HepG2 (cell line): ENCODE data around the gene GPHN. TPM values are rescaled to one million over a fixed set of nuclear protein-coding genes. Genes with fewer than 3 reads are reported as not detected.

Source experiments
- CEBPZ ChIP-seq: IDR thresholded peaks from 2 replicates; pipeline ENCODE4 v1.6.1; 2012; ENCODE audit warnings: low read length, improper control_type of control experiment
- CHD4 ChIP-seq: fragments of 200-600 bp; sonication (generic); IDR thresholded peaks from 2 replicates; pipeline ENCODE4 v1.7.0; 2017; ENCODE audit warnings: mild to moderate bottlenecking, low read length, borderline replicate concordance
- ERF ChIP-seq: IDR thresholded peaks from 2 replicates; pipeline ENCODE4 v1.6.1; 2018; ENCODE audit warnings: missing biosample characterization, missing genetic modification reagents
- MTA3 ChIP-seq: sonication (generic); formaldehyde crosslinking; IDR thresholded peaks from 2 replicates; pipeline ENCODE4 v1.4.0; 2020; ENCODE audit warnings: missing genetic modification reagents
- polyA plus RNA-seq, 8 experiments: library from polyadenylated mRNA; depleted of rRNA in 3 of 8; stranded (reverse) in 7 of 8; unstranded in 1 of 8; fragments of >200 nt; fragmentation: Illumina TruSeq in 4 of 8; extraction: Trizol in 4 of 8; gene quantifications; 2 replicates each; pipeline versions ENCODE4 v1.2.1 to v1.2.3, GENCODE V29; 2011 to 2016; ENCODE audit warnings: low read depth in 4 of 8, missing spikeins in 1 of 8, mixed read lengths in 1 of 8; ENCODE audit not compliant: insufficient read depth in 1 of 8
- total RNA-seq, 5 experiments: library from RNA; depleted of rRNA; stranded (reverse); fragments of >200 nt; fragmentation: Illumina TruSeq; extraction: Trizol; gene quantifications; 2 replicates each; pipeline ENCODE4 v1.2.3, GENCODE V29; 2016; ENCODE audit warnings: low read depth in 1 of 5
- TF ChIP-seq, protein P1 (sequence below): sonication (generic); formaldehyde crosslinking; IDR thresholded peaks from 2 replicates; pipeline ENCODE4 v1.4.0; 2020; ENCODE audit warnings: mild to moderate bottlenecking, missing genetic modification reagents, borderline replicate concordance
- TF ChIP-seq, protein P2 (sequence below): IDR thresholded peaks from 2 replicates; pipeline ENCODE4 v1.4.0; 2020; ENCODE audit warnings: mild to moderate bottlenecking, missing genetic modification reagents
- TF ChIP-seq, protein P3 (sequence below): sonication (generic); formaldehyde crosslinking; conservative IDR thresholded peaks from 2 replicates; pipeline ENCODE4 v1.4.0; 2020; ENCODE audit warnings: missing genetic modification reagents

Gene GPHN
- total and polyA plus RNA-seq, 2 of the 13 experiments (the other 11 are each of a cell fraction or from before 2014, with no cell fraction given), result 12.7 to 19.2 TPM

DNA sequence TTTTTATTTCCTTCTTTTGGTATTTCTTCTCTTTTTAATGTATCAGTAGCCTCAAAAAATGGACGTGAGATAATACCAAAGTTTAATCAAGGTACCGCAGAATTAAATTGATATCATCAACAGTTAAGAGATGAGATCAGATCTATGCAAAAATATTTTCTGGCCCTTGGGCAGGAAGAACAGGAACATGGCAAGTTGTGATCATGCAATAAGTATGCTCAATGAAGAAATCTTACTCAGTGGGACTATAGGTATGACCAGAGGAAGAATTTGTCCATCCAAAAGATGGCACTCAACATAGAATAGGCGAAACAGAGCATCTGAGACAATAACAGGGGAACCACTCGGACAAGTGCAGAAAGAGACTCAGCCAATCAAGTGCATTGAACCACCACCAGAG is 680.4 kb downstream of the GPHN start (continued):
- TF ChIP-seq, protein P1, sequence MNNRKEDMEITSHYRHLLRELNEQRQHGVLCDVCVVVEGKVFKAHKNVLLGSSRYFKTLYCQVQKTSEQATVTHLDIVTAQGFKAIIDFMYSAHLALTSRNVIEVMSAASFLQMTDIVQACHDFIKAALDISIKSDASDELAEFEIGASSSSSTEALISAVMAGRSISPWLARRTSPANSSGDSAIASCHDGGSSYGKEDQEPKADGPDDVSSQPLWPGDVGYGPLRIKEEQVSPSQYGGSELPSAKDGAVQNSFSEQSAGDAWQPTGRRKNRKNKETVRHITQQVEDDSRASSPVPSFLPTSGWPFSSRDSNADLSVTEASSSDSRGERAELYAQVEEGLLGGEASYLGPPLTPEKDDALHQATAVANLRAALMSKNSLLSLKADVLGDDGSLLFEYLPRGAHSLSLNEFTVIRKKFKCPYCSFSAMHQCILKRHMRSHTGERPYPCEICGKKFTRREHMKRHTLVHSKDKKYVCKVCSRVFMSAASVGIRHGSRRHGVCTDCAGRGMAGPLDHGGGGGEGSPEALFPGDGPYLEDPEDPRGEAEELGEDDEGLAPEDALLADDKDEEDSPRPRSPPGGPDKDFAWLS (CRISPR knock-in tag), result no peak
- TF ChIP-seq, protein P2, sequence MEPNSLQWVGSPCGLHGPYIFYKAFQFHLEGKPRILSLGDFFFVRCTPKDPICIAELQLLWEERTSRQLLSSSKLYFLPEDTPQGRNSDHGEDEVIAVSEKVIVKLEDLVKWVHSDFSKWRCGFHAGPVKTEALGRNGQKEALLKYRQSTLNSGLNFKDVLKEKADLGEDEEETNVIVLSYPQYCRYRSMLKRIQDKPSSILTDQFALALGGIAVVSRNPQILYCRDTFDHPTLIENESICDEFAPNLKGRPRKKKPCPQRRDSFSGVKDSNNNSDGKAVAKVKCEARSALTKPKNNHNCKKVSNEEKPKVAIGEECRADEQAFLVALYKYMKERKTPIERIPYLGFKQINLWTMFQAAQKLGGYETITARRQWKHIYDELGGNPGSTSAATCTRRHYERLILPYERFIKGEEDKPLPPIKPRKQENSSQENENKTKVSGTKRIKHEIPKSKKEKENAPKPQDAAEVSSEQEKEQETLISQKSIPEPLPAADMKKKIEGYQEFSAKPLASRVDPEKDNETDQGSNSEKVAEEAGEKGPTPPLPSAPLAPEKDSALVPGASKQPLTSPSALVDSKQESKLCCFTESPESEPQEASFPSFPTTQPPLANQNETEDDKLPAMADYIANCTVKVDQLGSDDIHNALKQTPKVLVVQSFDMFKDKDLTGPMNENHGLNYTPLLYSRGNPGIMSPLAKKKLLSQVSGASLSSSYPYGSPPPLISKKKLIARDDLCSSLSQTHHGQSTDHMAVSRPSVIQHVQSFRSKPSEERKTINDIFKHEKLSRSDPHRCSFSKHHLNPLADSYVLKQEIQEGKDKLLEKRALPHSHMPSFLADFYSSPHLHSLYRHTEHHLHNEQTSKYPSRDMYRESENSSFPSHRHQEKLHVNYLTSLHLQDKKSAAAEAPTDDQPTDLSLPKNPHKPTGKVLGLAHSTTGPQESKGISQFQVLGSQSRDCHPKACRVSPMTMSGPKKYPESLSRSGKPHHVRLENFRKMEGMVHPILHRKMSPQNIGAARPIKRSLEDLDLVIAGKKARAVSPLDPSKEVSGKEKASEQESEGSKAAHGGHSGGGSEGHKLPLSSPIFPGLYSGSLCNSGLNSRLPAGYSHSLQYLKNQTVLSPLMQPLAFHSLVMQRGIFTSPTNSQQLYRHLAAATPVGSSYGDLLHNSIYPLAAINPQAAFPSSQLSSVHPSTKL (CRISPR knock-in tag), result no peak
- no peak for TF ChIP-seq MTA3 (CRISPR knock-in tag)
- TF ChIP-seq ERF (CRISPR knock-in tag), result no peak
- TF ChIP-seq CHD4, result no peak
- TF ChIP-seq CEBPZ, result no peak
- TF ChIP-seq, protein P3, sequence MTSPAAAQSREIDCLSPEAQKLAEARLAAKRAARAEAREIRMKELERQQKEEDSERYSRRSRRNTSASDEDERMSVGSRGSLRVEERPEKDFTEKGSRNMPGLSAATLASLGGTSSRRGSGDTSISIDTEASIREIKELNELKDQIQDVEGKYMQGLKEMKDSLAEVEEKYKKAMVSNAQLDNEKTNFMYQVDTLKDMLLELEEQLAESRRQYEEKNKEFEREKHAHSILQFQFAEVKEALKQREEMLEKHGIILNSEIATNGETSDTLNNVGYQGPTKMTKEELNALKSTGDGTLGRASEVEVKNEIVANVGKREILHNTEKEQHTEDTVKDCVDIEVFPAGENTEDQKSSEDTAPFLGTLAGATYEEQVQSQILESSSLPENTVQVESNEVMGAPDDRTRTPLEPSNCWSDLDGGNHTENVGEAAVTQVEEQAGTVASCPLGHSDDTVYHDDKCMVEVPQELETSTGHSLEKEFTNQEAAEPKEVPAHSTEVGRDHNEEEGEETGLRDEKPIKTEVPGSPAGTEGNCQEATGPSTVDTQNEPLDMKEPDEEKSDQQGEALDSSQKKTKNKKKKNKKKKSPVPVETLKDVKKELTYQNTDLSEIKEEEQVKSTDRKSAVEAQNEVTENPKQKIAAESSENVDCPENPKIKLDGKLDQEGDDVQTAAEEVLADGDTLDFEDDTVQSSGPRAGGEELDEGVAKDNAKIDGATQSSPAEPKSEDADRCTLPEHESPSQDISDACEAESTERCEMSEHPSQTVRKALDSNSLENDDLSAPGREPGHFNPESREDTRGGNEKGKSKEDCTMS (CRISPR knock-in tag), result no peak
